HUES6 (cell line): ENCODE results near the gene DACH1.

Experiments
- H3K27ac ChIP-seq: 2 replicates; pipeline ENCODE4 v1.7.0; 2013; ENCODE audit warnings: low read depth, mild to moderate bottlenecking, low read length, inconsistent platforms
- H3K27me3 ChIP-seq: 2 replicates; pipeline ENCODE4 v1.6.1; 2013; ENCODE audit warnings: low read length; ENCODE audit not compliant: control insufficient read depth, insufficient read depth
- H3K36me3 ChIP-seq: 2 replicates; pipeline ENCODE4 v1.6.1; 2013; ENCODE audit warnings: low read length; ENCODE audit not compliant: control insufficient read depth, insufficient read depth
- H3K4me1 ChIP-seq: 2 replicates; pipeline ENCODE4 v1.6.1; 2013; ENCODE audit warnings: low read length; ENCODE audit not compliant: control insufficient read depth, insufficient read depth
- H3K4me3 ChIP-seq: 2 replicates; pipeline ENCODE4 v1.5.1; 2013; ENCODE audit warnings: low read depth, low read length
- H3K9ac ChIP-seq: one replicate; pipeline ENCODE4 v1.6.1; 2013; ENCODE audit warnings: mild to moderate bottlenecking, low read length
- H3K9me3 ChIP-seq: 2 replicates; pipeline ENCODE4 v1.6.1; 2013; ENCODE audit warnings: low read depth, low read length; ENCODE audit not compliant: control insufficient read depth, insufficient read depth

Gene DACH1

GRCh38 chr13:71396149-71396548 is 470.9 kb downstream of the DACH1 start:
- H3K4me1 ChIP-seq, result no peaks in the 10 kb centered on the region
- no peak overlapping the region for H3K9ac ChIP-seq
- no peaks in the 10 kb centered on the region for H3K36me3 ChIP-seq
- no peak overlapping the region for H3K4me3 ChIP-seq
- H3K27ac ChIP-seq, result no peak overlapping the region
- H3K27me3 ChIP-seq, result no peaks in the 10 kb centered on the region
- peaks cover 3% of the 10 kb centered on the region; the same call in 1 of the 2 replicates for H3K9me3 ChIP-seq

GRCh38 chr13:71395053-71395452 is 472.0 kb downstream of the DACH1 start:
- H3K4me3 ChIP-seq, result no peak overlapping the region
- H3K9me3 ChIP-seq, result peaks cover 7% of the 10 kb centered on the region; the same call in 1 of the 2 replicates
- no peak overlapping the region for H3K27ac ChIP-seq
- H3K4me1 ChIP-seq, result no peaks in the 10 kb centered on the region
- no peaks in the 10 kb centered on the region for H3K27me3 ChIP-seq
- H3K36me3 ChIP-seq, result no peaks in the 10 kb centered on the region
- no peak overlapping the region for H3K9ac ChIP-seq

GRCh38 chr13:71394176-71394575 is 472.8 kb downstream of the DACH1 start:
- Histone ChIP-seq H3K9me3 (peaks cover 9% of the 10 kb centered on the region; the same call in 1 of the 2 replicates), H3K27me3 (no peaks in the 10 kb centered on the region), H3K4me1 (no peaks in the 10 kb centered on the region), H3K4me3 (no peak overlapping the region), H3K27ac (no peak overlapping the region), H3K9ac (no peak overlapping the region), H3K36me3 (no peaks in the 10 kb centered on the region)
